Measurements from ENCODE around the gene ULK3. TPM values are rescaled to one million over a fixed set of nuclear protein-coding genes. Genes with fewer than 3 reads are reported as not detected.

ULK3 gene
- total and polyA plus RNA-seq, 10 of the 15 experiments (the other 5 are each of a cell fraction or from before 2014, with no cell fraction given) = 0.64 to 38.8 (median 27.1) TPM

- POLR2A ChIA-PET = interaction anchor here (0.5 kb wide), 1 partner anchor 31 kb away, joined by 4 read pairs; no protein-coding TSS in a partner anchor
Measured at GRCh38 chr15:74890665-74890960, 47.7 kb upstream of the ULK3 start.

More at GRCh38 chr15:74890665-74890960, 47.7 kb upstream of the ULK3 start:
- Histone ChIP-seq H3K4me3 (peak overlapping the region; percentile 83), H3K4me2 (ENCODE audit: control insufficient read depth, insufficient read depth) (peak overlapping the region; percentile 85), H3K27ac (ENCODE audit: control insufficient read depth, insufficient read depth) (peak overlapping the region; percentile 66), H3K79me2 (ENCODE audit: control insufficient read depth, insufficient read depth, low read length) (peaks cover 12% of the 10 kb centered on the region), H3K9me3 (replicated peaks; ENCODE audit: control insufficient read depth, insufficient read depth, low read length) (no peaks in the 10 kb centered on the region), H3K27me3 (replicated peaks in 1 of 2; ENCODE audit: control insufficient read depth in 2 of 2, insufficient read depth in 2 of 2, low read length in 1 of 2) (no peaks in the 10 kb centered on the region), H3K36me3 (ENCODE audit: control insufficient read depth in 2 of 2, insufficient read depth in 2 of 2, low read length in 1 of 2) (peaks cover 0 to 6% of the 10 kb centered on the region in 2 experiments; a peak in 2 of 4 replicates), H3K4me1 (ENCODE audit: control insufficient read depth, insufficient read depth, low read length) (peaks cover 25% of the 10 kb centered on the region), H3K9ac (ENCODE audit: control insufficient read depth, insufficient read depth, low read length) (peak overlapping the region; percentile 84), H4K20me1 (ENCODE audit: control insufficient read depth, insufficient read depth) (no peaks in the 10 kb centered on the region), H2AFZ (ENCODE audit: control insufficient read depth, low read depth, low read length) (no peak overlapping the region)
- RAD21 ChIA-PET (ENCODE audit: unreplicated experiment) = interaction anchor here (1.8 kb wide), 1 partner anchor 21 kb away, joined by 4 read pairs; no protein-coding TSS in a partner anchor
- no peak for TF ChIP-seq ATF2 (IDR thresholded peaks at IDR 0.05; ENCODE audit: low read length)
- TF ChIP-seq NFXL1 (IDR thresholded peaks at IDR 0.05; ENCODE audit: borderline replicate concordance) = no peak
- TF ChIP-seq ZNF687 (IDR thresholded peaks at IDR 0.05) = no peak
- no peak for TF ChIP-seq ATF7 (IDR thresholded peaks at IDR 0.05; ENCODE audit: low read depth)
- no peak for TF ChIP-seq ZBTB4 (CRISPR knock-in tag; IDR thresholded peaks at IDR 0.05)
- no peak for TF ChIP-seq LARP7 (IDR thresholded peaks at IDR 0.05)
- TF ChIP-seq HDGF (IDR thresholded peaks at IDR 0.05) = no peak
- no peak for TF ChIP-seq SKIL (IDR thresholded peaks at IDR 0.05; ENCODE audit: low read depth, poor library complexity, severe bottlenecking)
- TF ChIP-seq RBBP5 (conservative IDR thresholded peaks at IDR 0.05) = no peak
- no peak for TF ChIP-seq SREBF1 (IDR thresholded peaks at IDR 0.05; ENCODE audit: low read length)
- no peak for TF ChIP-seq IRF5 (IDR thresholded peaks at IDR 0.05; ENCODE audit: borderline replicate concordance)
- TF ChIP-seq SIN3A (IDR thresholded peaks at IDR 0.05; ENCODE audit: low read depth, low read length) = no peak
- no peak for TF ChIP-seq MTA2 (IDR thresholded peaks at IDR 0.05; ENCODE audit: low read depth)
- CTCF ChIA-PET = interaction anchor here (1.6 to 4.5 kb wide), 2 partner anchors 10 to 13 kb away, joined by 8 to 37 read pairs; no protein-coding TSS in a partner anchor
- BruUV-seq (replicated peaks) = no TSS peak
- ATAC-seq (no peak), DNase-seq (ENCODE audit: low read depth, low spot score) (no peak), FAIRE-seq (no peak)
- intact Hi-C loops (cut with micrococcal nuclease; ENCODE audit: unreplicated experiment) = no loop called here
- SMC1A ChIA-PET (ENCODE audit: uncharacterized antibody, unreplicated experiment) = interaction anchor here (0.9 to 1.7 kb wide), 3 partner anchors 9 to 21 kb away, joined by 3 to 7 read pairs (median 6); no protein-coding TSS in a partner anchor
- in situ Hi-C loops (cut with MboI) = no loop called here
- WGBS (ENCODE audit: insufficient coverage, insufficient replicate concordance, low lambda C conversion rate, missing lambda C conversion rate) = 0% methylated on average over 1 of the region's 1 CpG

Data from GM12878 (cell line).